ENCODE measurements around the gene KBTBD13.

KBTBD13 gene

DNA sequence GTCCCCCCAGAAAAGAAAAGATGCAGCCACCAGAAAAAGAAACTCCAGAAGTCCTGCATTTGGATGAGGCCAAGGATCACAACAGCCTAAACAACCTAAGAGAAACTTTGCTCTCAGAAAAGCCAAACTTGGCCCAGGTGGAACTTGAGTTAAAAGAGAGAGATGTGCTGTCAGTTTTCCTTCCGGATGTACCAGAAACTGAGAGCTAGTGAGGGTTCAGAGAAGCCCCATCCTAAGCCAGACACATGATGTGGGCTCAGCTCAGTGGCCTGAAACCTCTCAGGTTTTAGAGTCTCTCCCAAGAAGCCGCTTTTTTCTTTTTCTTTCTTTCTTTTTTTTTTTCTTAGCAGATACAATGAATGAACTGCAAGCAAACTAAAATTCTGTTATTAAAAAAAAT, 23.6 kb upstream of the KBTBD13 start:
- no peak for DNase-seq

- DNase-seq, result peak; percentile 3
Measured at GRCh38 chr15:65054333-65055200, 22.0 kb upstream of the KBTBD13 start.

- DNase-seq, result no peak
Measured at GRCh38 chr15:65055201-65055870, 21.2 kb upstream of the KBTBD13 start.

DNA sequence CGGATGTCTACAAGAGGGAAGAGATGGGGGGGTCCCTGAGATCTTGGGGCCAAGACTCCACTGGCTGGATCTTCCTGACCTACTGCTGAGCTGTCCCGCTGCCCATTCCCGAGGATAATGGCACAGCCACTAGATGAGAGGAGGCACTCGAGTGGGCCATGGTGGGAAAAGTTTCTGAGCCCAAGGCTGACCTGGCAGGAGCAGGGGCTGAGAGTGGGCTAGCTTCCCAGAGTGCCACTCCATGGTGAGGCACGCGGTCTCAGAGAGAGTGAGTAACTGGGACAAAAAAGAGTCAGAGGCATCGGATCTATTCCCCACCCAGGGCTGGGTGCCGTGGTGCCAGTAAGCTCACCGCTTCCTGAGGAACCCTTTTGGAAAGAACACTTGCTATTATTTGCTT, 20.4 kb upstream of the KBTBD13 start:
- DNase-seq, result no peak

DNA sequence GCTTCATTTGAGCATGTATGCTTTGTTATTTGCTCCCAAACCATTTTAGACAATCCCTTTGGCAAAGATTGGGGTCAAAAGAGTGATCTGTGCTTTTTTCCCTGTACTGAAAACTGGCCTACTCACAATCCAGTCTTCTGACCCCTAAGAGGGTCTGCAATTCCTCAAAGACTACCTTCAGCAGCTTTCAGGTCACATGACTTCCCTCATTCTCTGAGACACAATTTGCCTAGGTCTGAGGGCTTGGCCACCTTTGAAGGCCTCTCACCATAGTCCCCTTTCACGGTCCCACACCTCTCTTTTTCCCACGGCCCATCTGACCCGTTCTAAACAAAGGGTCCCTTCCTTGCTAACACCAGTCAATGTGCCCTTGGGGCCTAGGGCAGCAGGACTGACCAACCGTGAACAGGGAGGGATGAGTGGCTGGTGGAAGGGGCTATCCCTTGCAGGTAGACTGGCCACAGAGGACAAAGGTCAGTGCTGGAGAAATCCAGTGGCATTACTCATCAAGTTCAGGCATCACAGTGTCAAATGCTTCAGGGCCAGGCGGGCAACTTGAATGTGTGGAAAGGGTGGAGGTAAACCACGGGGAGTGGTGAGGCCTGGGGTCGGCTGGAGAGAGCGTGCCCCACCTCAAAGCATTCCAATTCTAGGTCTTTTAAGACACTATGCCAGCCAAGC, 19.5 kb upstream of the KBTBD13 start:
- no peak for DNase-seq

- DNase-seq, result no peak
Measured at GRCh38 chr15:65057549-65057940, 19.0 kb upstream of the KBTBD13 start.

GRCh38 chr15:65058394-65059368, 17.9 kb upstream of the KBTBD13 start:
- no peak for DNase-seq

GRCh38 chr15:65059369-65059750, 17.2 kb upstream of the KBTBD13 start:
- no peak for DNase-seq

DNA sequence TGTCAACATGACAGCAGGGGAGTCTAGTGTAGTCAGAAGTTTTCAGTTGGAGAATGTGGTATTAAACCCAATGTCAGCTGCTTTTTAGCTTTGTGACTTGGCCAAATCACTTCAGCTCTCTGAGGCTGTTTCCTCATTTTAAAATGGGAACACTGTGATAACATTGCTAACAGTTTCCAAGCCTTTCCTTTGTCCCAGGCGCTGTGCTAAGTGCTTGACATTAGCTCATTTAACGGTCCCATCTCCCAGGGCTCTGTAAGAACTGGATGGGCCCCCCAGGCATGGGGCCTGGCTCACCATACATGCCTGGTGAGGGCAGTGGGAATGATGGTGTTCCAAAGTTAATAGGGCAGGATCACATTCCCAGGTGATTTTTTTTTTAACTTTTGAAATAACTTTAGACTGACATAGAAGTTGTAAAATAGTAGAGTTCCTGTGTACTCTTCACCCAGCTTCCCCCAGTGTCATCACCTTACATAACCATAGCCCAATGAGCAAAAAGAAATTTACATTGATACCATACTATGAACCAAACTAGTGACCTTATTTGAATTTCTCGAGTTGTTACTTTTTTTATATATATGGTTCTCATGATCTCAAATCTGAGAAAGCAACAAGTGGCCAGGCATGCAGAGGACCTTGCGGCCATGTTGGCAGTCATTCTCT, 16.5 kb upstream of the KBTBD13 start:
- no peak for DNase-seq

DNA sequence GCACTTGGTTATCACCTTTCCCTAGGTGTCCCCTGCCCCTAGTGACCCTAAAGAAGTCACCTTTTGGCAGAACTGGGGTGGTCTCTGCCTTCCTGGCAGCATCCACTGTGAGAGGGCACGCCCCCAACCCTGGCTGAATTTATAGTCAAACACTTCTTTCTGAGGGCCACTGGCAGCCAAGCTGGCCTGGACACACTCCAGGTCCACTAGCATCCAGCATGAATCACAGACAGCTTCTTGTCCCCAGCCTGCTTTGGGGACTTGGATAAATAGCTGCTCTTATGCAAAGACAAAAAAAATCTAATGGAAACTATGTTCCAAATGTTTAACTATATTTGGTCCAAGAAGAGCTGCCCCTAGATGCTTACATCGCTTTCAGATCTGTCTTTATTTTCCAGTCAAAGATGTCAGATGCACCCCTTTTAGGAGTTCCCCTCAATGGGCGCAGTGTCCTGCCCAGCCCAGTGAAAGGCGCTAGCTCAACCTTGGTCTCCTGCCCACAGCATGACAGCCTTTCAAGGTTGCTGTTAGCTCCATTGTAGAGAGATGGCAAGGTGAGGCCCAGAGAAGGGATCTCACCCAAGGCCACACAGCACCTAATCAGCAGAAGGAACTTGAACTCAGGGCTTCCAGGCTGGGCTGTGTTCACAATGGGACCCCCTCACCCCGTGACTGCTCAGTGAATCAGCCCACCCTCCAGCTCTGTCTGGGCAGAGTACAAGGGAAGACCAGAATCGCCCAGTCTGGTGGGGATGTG, 15.7 kb upstream of the KBTBD13 start:
- DNase-seq, result no peak

DNA sequence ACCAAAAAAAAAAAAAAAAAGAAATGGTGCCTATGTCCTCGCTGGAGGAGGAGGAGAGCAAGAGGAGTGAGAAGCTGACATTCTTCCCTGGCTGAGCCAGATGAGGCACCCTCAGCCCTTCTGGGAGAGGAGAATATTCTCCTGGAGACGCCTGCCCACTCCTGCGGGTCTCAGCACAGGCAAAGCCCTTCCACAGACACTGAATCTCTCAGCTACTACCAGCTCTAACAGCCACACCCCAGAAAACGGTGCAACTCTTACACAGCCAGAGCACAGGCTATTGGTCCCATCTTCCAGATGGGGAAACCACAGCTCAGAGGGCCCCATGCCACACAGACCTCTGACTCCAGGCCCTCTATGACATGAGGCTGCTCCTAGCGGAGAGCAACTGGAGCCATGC, 14.5 kb upstream of the KBTBD13 start:
- DNase-seq, result no peak

GRCh38 chr15:65062726-65063125, 13.8 kb upstream of the KBTBD13 start:
- no peak for DNase-seq

DNA sequence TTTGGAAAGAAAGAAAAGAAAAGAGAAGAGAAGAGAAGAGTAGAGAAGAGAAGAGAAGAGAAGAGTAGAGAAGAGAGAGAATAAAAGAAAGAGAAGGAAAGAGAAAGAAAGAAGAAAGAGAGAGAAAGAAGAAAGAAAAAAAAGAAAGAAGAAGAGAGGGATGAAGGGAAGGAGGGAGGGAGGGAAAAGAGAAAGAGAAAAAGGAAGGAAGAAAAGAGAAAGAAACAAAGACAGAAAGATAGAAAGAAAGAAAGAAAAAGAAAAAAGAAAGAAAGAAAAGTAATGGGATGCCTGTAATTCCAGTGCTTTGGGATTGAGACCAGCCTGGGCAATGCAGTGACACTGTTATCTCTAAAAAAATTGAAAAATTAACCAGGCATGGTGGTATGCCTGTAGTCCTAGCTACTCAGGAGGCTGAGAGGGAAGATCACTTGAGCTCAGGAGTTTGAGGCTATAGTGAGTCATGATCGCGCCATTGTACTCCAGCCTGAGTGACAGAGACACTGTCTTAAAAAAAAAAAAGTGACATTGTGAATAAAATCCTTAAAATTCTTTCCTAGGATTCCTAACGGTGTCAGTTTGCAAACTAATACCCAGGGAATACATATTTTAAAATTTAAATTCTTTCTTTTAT, 10.4 kb upstream of the KBTBD13 start:
- no peak for DNase-seq

GRCh38 chr15:65066635-65067316, 9.8 kb upstream of the KBTBD13 start:
- DNase-seq, result no peak

DNA sequence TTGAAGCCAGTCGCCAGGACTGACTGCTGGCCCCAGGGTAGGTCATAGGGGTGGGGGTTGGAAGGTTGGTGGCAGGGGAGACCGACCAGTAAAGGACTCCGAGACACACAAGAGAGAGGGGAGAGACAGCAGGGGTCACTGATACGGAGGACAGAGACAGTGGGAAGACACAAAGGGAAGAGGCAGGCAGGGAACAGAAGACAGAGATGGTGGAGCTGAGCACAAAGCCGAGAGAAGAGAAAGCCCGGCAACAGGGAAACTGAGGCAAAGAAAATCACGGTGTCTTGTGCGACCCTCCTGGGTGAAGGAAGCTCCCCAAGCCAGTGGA, 9.3 kb upstream of the KBTBD13 start:
- no peak for DNase-seq

DNA sequence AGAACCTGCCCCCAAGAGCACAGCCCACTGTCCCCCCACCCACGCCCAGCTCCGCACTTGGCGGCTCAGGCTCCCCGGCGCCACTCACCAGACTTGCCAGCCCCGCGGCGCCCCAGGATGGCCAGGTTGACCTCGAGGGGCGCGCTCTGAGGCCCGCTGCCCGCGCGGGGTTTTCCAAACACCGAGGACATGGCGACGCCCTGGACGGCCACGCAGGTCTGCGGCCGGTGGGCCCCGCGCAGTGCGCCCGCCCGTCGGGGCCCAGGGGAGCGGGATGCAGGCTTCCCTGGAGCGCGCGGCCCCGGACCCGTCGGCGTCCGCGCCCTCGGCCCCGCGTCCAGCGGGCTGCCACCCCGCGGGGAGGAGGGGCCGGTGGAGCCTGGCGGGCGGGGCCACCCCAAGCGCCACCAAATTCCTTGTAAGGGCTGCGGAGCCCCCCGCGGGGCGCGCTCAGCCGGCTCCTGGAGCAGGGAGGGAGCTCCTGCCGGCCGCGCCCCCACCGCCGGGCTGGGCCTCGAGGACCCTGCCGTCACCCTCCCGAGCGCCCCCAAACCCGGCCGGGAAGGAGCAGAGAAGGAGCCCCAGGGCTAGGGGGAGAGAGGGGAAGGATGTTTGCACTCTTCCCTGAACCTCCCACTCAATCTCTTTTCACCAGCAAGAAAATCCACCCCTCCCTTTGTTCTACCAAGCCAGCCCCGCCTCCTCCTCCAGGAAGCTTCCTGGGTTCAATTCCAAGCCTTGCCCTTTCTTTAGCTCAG, 8.7 kb upstream of the KBTBD13 start, which contains the start of gene RASL12:
TSS of gene RASL12 (minus strand) at position 347 of the 758 bp plus-strand sequence. CDS start at position 191, 156 bp downstream.
- no peak for DNase-seq

GRCh38 chr15:65068403-65068788, 8.2 kb upstream of the KBTBD13 start:
- DNase-seq, result no peak

DNA sequence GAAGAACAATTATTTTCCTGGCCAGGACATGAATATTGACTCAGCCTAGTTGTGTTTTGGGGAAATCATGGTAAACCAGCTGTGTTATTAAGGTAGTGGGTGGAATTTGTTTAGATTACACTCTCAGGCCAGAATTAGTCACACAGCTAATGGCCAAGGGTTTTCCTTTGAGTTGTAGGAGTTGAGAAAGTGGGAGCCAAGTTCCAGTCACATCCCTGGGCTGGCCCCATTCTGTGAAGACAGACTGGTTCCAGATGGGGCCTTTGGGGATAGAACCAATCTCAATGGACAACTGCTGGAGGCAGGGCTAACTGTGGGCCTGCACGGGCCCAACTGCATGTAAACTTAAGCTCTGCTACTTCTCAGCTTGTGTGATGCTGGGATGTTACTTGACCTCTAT, 7.4 kb upstream of the KBTBD13 start:
- DNase-seq, result no peak

- no peak for DNase-seq
Measured at GRCh38 chr15:65069779-65070546, 6.6 kb upstream of the KBTBD13 start.

Data from DMS79 treated with DMSO at 0.1 percent for 48 hours (cell line).